GM12878 (cell line): ENCODE results near the gene CAMK2A. TPM values are rescaled to one million over a fixed set of nuclear protein-coding genes. Genes with fewer than 3 reads are reported as not detected.

Experiments used
- ATAC-seq: fragments of 200-7000 bp; cut with Tn5 transposase; 3 replicates; pipeline ENCODE4 v1.9.1; 2020; ENCODE audit warnings: mild to moderate bottlenecking, moderate library complexity
- BruUV-seq: library from RNA; stranded (reverse); fragments of 400-500 nt; replicated peaks from 2 replicates; lab custom pipeline; 2021; lab: Mats Ljungman, UMichigan
- CTCF ChIA-PET: fragments of 300-600 bp; sonication (Branson Sonifier 250); formaldehyde crosslinking; extraction: SDS; loops from one replicate; lab custom pipeline; 2021; ENCODE audit warnings: inconsistent platforms; lab: Yijun Ruan, JAX
- POLR2A ChIA-PET: fragments of 350-600 bp; formaldehyde crosslinking; extraction: SDS; loops from one replicate; lab custom pipeline; 2021; ENCODE audit warnings: inconsistent platforms; lab: Charles Lee
- RAD21 ChIA-PET: fragments of 300-600 bp; sonication (Branson Sonifier 250); formaldehyde crosslinking; loops from one replicate; lab custom pipeline; 2023; ENCODE audit warnings: antibody characterized with exemption; ENCODE audit not compliant: unreplicated experiment; lab: Charles Lee
- SMC1A ChIA-PET: fragments of 300-600 bp; sonication (Branson Sonifier 250); formaldehyde crosslinking; loops from one replicate; lab custom pipeline; 2023; ENCODE audit not compliant: unreplicated experiment, uncharacterized antibody; lab: Charles Lee
- DNase-seq: peaks from one replicate; pipeline ENCODE4 v3.0.0-alpha.2; 2011; ENCODE audit warnings: low read depth, low spot score
- FAIRE-seq: peaks from 3 replicates; lab custom pipeline; 2011; peaks lifted over from hg19 to GRCh38; lab: Jason Lieb, UNC
- H2AFZ ChIP-seq: 2 replicates; pipeline ENCODE4 v1.6.0; 2011; ENCODE audit warnings: low read depth, low read length, control low read depth; ENCODE audit not compliant: control insufficient read depth
- H3K27ac ChIP-seq: 2 replicates; pipeline ENCODE4 v1.5.1; 2011; ENCODE audit warnings: control low read depth; ENCODE audit not compliant: control insufficient read depth, insufficient read depth
- H3K27me3 ChIP-seq, 2 experiments: replicated peaks in 1 of 2; 2 replicates each; pipeline versions ENCODE4 v1.6.0 to v1.6.1; 2011; ENCODE audit warnings: low read length in 1 of 2; ENCODE audit not compliant: control insufficient read depth in 2 of 2, insufficient read depth in 2 of 2
- H3K36me3 ChIP-seq, 2 experiments: 2 replicates each; pipeline ENCODE4 v1.5.1; 2011; ENCODE audit warnings: low read length in 1 of 2; ENCODE audit not compliant: control insufficient read depth in 2 of 2, insufficient read depth in 2 of 2
- H3K4me1 ChIP-seq: 2 replicates; pipeline ENCODE4 v1.6.1; 2011; ENCODE audit warnings: mild to moderate bottlenecking, low read length, moderate library complexity, mixed read lengths; ENCODE audit not compliant: control insufficient read depth, insufficient read depth
- H3K4me2 ChIP-seq: 2 replicates; pipeline ENCODE4 v1.6.0; 2011; ENCODE audit warnings: control low read depth; ENCODE audit not compliant: control insufficient read depth, insufficient read depth
- H3K4me3 ChIP-seq: fragments of 200-600 bp; sonication (generic); 2 replicates; pipeline ENCODE4 v1.5.1; 2016
- H3K79me2 ChIP-seq: 2 replicates; pipeline ENCODE4 v1.6.0; 2011; ENCODE audit warnings: low read length; ENCODE audit not compliant: control insufficient read depth, insufficient read depth
- H3K9ac ChIP-seq: 2 replicates; pipeline ENCODE4 v1.8.0; 2011; ENCODE audit warnings: low read length, control low read depth, mixed read lengths; ENCODE audit not compliant: control insufficient read depth, insufficient read depth
- H3K9me3 ChIP-seq: replicated peaks from 3 replicates; pipeline ENCODE4 v1.5.1; 2011; ENCODE audit warnings: mild to moderate bottlenecking, low read length; ENCODE audit not compliant: control insufficient read depth, insufficient read depth
- H4K20me1 ChIP-seq: 2 replicates; pipeline ENCODE4 v1.6.0; 2011; ENCODE audit not compliant: control insufficient read depth, insufficient read depth
- ATF3 ChIP-seq: IDR thresholded peaks from 2 replicates; pipeline ENCODE4 v1.6.1; 2011; ENCODE audit warnings: low read depth, mild to moderate bottlenecking, low read length, moderate library complexity, borderline replicate concordance; ENCODE audit errors: extremely low read depth
- CBX5 ChIP-seq: sonication (generic); IDR thresholded peaks from 2 replicates; pipeline ENCODE4 v1.6.1; 2016; ENCODE audit warnings: low read depth, moderate library complexity, mild to moderate bottlenecking, inconsistent platforms
- CTCF ChIP-seq, 3 experiments: IDR thresholded peaks in 2 of 3; conservative IDR thresholded peaks in 1 of 3; 2 replicates each; pipeline ENCODE4 v1.5.1; 2011; ENCODE audit warnings: low read depth in 3 of 3, low read length in 3 of 3, mild to moderate bottlenecking in 3 of 3, control low read depth in 2 of 3, moderate library complexity in 2 of 3, inconsistent platforms in 1 of 3, mixed read lengths in 1 of 3; ENCODE audit not compliant: control insufficient read depth in 2 of 3, insufficient read depth in 1 of 3; ENCODE audit errors: extremely low read depth in 1 of 3
- FOXM1 ChIP-seq: IDR thresholded peaks from 2 replicates; pipeline ENCODE4 v1.6.1; 2012; ENCODE audit warnings: low read depth, mild to moderate bottlenecking, inconsistent platforms, low read length, moderate library complexity
- NBN ChIP-seq: fragments of 450-650 bp; IDR thresholded peaks from 2 replicates; pipeline ENCODE4 v1.6.1; 2016
- RBBP5 ChIP-seq: fragments of 200-600 bp; sonication (generic); conservative IDR thresholded peaks from 2 replicates; pipeline ENCODE4 v1.6.1; 2016
- RCOR1 ChIP-seq: conservative IDR thresholded peaks from 2 replicates; pipeline ENCODE4 v1.6.1; 2012; ENCODE audit warnings: low read depth, low read length, improper control_type of control experiment
- TBL1XR1 ChIP-seq: IDR thresholded peaks from 2 replicates; pipeline ENCODE4 v1.6.1; 2012; ENCODE audit warnings: low read depth, low read length, improper control_type of control experiment
- WRNIP1 ChIP-seq: IDR thresholded peaks from 2 replicates; pipeline ENCODE4 v1.6.1; 2011; ENCODE audit warnings: low read depth, low read length, improper control_type of control experiment, borderline replicate concordance
- ZNF687 ChIP-seq: fragments of 450-650 bp; IDR thresholded peaks from 2 replicates; pipeline ENCODE4 v1.6.1; 2017; ENCODE audit warnings: mild to moderate bottlenecking, moderate library complexity
- WGBS: methylation state at CpG from one replicate; pipeline ENCODE4 v1.1.6; 2016; ENCODE audit warnings: low lambda C conversion rate; ENCODE audit not compliant: insufficient replicate concordance, insufficient coverage; ENCODE audit errors: missing lambda C conversion rate; 5-methylcytosine and 5-hydroxymethylcytosine counted together
- in situ Hi-C: fragments of 300-500 bp; cut with MboI; formaldehyde crosslinking; loops from 9 replicates; pipeline ENCODE4 v1.14.3; 2018; ENCODE audit warnings: mixed read lengths
- intact Hi-C: fragments of 100-400 bp; cut with micrococcal nuclease; formaldehyde crosslinking; loops from one replicate; pipeline ENCODE4 v1.14.2; 2022; ENCODE audit not compliant: unreplicated experiment
- polyA plus RNA-seq, 11 experiments: library from polyadenylated mRNA; depleted of rRNA in 4 of 11; unstranded in 6 of 11; stranded (reverse) in 5 of 11; fragments of >200 nt; fragmentation: Nextera tagmentation in 4 of 11; fragmentation: Illumina TruSeq in 1 of 11; extraction: Ambion mirVana in 4 of 11; extraction: Trizol in 1 of 11; gene quantifications; 1 replicate in 1 of 11; 2 replicates in 10 of 11; pipeline versions ENCODE4 v1.2.1 to v1.2.3, GENCODE V29; 2011 to 2016; ENCODE audit warnings: inconsistent platforms in 2 of 11, missing spikeins in 2 of 11, low read depth in 1 of 11
- total RNA-seq, 4 experiments: library from RNA; depleted of rRNA in 3 of 4; stranded (reverse); fragments of >200 nt in 3 of 4; fragmentation: Illumina TruSeq in 1 of 4; extraction: Trizol in 1 of 4; gene quantifications; 2 replicates each; pipeline versions ENCODE4 v1.2.1 to v1.2.3, GENCODE V29; 2013 to 2021
- TF ChIP-seq, protein P1 (sequence below): IDR thresholded peaks from 2 replicates; pipeline ENCODE4 v1.6.1; 2012; ENCODE audit warnings: low read depth, low read length, improper control_type of control experiment
- TF ChIP-seq, protein P2 (sequence below): fragments of 450-650 bp; IDR thresholded peaks from 2 replicates; pipeline ENCODE4 v1.6.1; 2016; ENCODE audit warnings: mild to moderate bottlenecking, moderate library complexity, borderline replicate concordance

The CAMK2A gene
- total and polyA plus RNA-seq, 10 of the 15 experiments (the other 5 are each of a cell fraction or from before 2014, with no cell fraction given): 0.11 TPM; not detected in 9

DNA sequence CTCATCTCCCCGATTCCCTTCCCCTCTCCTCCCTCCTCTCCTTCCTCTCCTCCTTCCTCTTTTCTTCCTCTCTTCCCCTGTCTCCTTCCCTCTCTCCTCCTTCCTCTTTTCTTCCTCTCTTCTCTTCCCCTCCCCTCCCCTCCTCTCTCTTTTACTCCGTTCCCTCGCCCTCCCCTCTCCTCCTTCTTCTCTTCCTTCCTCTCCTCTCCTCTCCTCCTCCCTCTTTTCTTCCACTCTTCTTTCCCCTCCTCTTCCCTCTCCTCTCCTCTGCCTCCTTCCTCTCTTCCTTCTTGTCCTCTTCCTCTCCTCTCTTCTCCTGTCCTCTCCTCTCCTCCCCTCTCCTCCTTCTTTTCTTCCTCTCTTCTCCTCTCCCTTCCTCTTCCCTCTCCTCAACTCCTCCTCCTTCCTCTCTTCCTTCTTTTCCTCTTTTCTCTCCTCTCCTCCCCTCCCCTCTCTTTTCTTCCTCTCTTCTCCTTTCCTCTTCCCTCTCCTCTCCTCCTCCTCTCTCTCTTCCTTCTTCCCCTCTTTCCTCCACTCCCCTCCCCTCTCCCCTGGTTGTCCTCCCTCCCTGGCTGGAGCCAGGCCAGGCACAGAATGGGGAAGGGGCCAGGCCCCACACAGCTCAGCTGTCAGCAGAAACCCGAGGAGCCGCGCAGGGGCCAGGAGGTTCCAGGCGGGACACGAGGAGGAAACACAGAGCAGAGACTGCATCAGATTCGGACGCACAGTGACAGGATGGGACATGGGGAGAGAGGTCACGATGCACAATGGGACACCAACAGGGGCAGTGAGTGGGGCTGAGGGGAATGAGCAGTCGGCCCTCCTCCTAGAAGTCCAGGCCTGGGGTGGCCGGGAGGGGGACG lies 48.0 kb downstream of the CAMK2A start:
- ATAC-seq (no peak), FAIRE-seq (no peak), DNase-seq (no peak)
- SMC1A ChIA-PET: no interaction called here
- no peak overlapping the region for H3K4me3 ChIP-seq
- peaks cover 0 to 1% of the 10 kb centered on the region in 2 experiments; a peak in 1 of 4 replicates for H3K27me3 ChIP-seq
- 31% methylated on average over 13 of the region's 14 CpGs for WGBS
- no peak overlapping the region for H3K9ac ChIP-seq
- intact Hi-C loops: no loop called here
- in situ Hi-C loops: no loop called here
- H3K9me3 ChIP-seq: no peaks in the 10 kb centered on the region
- H4K20me1 ChIP-seq: no peaks in the 10 kb centered on the region
- RAD21 ChIA-PET: no interaction called here
- H3K27ac ChIP-seq: no peak overlapping the region
- CTCF ChIA-PET: no interaction called here
- POLR2A ChIA-PET: no interaction called here
- H3K79me2 ChIP-seq: no peaks in the 10 kb centered on the region
- H3K36me3 ChIP-seq: no peaks in the 10 kb centered on the region
- BruUV-seq: no TSS peak
- no peak overlapping the region for H2AFZ ChIP-seq
- H3K4me2 ChIP-seq: no peak overlapping the region
- H3K4me1 ChIP-seq: no peaks in the 10 kb centered on the region
- TF ChIP-seq FOXM1: no peak
- TF ChIP-seq, protein P1, sequence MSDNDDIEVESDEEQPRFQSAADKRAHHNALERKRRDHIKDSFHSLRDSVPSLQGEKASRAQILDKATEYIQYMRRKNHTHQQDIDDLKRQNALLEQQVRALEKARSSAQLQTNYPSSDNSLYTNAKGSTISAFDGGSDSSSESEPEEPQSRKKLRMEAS: no peak
- no peak for TF ChIP-seq RCOR1
- no peak for TF ChIP-seq CBX5
- TF ChIP-seq RBBP5: no peak
- TF ChIP-seq TBL1XR1: no peak
- no peak for TF ChIP-seq CTCF (IDR thresholded peaks at IDR 0.05 in 2 of 3, conservative IDR thresholded peaks at IDR 0.05 in 1 of 3; ENCODE audit: control insufficient read depth in 2 of 3, extremely low read depth in 1 of 3, insufficient read depth in 1 of 3, low read depth in 3 of 3, low read length in 3 of 3)
- no peak for TF ChIP-seq NBN
- TF ChIP-seq, protein P2, sequence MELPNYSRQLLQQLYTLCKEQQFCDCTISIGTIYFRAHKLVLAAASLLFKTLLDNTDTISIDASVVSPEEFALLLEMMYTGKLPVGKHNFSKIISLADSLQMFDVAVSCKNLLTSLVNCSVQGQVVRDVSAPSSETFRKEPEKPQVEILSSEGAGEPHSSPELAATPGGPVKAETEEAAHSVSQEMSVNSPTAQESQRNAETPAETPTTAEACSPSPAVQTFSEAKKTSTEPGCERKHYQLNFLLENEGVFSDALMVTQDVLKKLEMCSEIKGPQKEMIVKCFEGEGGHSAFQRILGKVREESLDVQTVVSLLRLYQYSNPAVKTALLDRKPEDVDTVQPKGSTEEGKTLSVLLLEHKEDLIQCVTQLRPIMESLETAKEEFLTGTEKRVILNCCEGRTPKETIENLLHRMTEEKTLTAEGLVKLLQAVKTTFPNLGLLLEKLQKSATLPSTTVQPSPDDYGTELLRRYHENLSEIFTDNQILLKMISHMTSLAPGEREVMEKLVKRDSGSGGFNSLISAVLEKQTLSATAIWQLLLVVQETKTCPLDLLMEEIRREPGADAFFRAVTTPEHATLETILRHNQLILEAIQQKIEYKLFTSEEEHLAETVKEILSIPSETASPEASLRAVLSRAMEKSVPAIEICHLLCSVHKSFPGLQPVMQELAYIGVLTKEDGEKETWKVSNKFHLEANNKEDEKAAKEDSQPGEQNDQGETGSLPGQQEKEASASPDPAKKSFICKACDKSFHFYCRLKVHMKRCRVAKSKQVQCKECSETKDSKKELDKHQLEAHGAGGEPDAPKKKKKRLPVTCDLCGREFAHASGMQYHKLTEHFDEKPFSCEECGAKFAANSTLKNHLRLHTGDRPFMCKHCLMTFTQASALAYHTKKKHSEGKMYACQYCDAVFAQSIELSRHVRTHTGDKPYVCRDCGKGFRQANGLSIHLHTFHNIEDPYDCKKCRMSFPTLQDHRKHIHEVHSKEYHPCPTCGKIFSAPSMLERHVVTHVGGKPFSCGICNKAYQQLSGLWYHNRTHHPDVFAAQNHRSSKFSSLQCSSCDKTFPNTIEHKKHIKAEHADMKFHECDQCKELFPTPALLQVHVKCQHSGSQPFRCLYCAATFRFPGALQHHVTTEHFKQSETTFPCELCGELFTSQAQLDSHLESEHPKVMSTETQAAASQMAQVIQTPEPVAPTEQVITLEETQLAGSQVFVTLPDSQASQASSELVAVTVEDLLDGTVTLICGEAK: no peak
- no peak for TF ChIP-seq ZNF687
- TF ChIP-seq WRNIP1: no peak
- no peak for TF ChIP-seq ATF3
